Measurements from ENCODE around the gene ATP6V0B. TPM values are rescaled to one million over a fixed set of nuclear protein-coding genes. Genes with fewer than 3 reads are reported as not detected.

The ATP6V0B gene
- total RNA-seq, 2 donors from 2014 or later, result 73.5 to 103 TPM

DNA sequence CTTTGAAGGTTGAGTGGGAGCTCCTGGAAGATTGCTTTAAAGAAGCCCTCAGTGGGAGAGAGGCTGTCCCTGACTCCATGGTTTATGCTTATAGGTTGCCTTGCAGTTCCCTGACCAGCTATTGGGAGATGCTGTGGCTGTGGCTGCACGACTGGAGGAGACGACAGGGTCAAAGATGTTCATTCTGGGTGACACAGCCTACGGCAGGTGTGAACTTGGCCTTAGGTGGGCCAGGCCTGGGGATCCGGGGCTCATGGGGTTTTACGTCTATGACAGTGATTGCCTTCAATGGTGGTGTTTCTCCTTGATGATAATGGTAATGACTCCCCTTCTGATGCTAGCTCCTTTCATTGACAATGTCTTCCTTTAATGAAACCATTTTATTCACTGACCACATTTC is 4.3 kb upstream of the ATP6V0B start:
- Histone ChIP-seq H3K4me1 (peaks cover 28% of the 10 kb centered on the region), H3K27ac (no peak overlapping the region), H3K9me3 (no peaks in the 10 kb centered on the region), H3K4me3 (peak overlapping the region; percentile 21 to 94), H3K36me3 (replicated peaks in 1 of 2; ENCODE audit: insufficient read depth in 1 of 2, low read depth in 2 of 2) (no peaks in the 10 kb centered on the region), H3K27me3 (no peaks in the 10 kb centered on the region)
- 29 to 47% methylated on average over 5 of the region's 5 CpGs for WGBS, 2 donors
- TF ChIP-seq, protein P1, sequence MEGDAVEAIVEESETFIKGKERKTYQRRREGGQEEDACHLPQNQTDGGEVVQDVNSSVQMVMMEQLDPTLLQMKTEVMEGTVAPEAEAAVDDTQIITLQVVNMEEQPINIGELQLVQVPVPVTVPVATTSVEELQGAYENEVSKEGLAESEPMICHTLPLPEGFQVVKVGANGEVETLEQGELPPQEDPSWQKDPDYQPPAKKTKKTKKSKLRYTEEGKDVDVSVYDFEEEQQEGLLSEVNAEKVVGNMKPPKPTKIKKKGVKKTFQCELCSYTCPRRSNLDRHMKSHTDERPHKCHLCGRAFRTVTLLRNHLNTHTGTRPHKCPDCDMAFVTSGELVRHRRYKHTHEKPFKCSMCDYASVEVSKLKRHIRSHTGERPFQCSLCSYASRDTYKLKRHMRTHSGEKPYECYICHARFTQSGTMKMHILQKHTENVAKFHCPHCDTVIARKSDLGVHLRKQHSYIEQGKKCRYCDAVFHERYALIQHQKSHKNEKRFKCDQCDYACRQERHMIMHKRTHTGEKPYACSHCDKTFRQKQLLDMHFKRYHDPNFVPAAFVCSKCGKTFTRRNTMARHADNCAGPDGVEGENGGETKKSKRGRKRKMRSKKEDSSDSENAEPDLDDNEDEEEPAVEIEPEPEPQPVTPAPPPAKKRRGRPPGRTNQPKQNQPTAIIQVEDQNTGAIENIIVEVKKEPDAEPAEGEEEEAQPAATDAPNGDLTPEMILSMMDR (IDR thresholded peaks at IDR 0.05), result no peak
- TF ChIP-seq POLR2A (IDR thresholded peaks at IDR 0.05), result no peak
- DNase-seq, result no peak
- intact Hi-C loops (cut with DNase I), result no loop called here
- ATAC-seq, result no peak

DNA sequence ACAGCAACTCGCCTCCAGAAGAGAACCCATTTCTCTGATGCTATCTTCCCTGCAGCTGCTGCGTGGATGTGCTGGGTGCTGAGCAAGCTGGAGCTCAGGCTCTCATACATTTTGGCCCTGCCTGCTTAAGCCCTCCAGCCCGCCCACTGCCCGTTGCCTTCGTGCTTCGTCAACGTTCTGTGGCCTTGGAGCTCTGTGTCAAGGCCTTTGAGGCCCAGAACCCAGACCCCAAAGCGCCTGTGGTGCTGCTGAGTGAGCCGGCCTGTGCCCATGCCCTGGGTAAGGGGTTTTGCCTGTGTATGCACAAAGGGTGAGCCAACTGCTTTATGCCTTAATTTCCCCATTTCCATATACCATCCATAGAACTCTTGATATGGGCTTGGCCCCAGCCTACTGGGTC is 3.8 kb upstream of the ATP6V0B start:
- DNase-seq (no peak), ATAC-seq (no peak)
- Histone ChIP-seq H3K27me3 (no peaks in the 10 kb centered on the region), H3K4me3 (no peak overlapping the region), H3K27ac (no peak overlapping the region), H3K9me3 (no peaks in the 10 kb centered on the region), H3K36me3 (replicated peaks in 1 of 2; ENCODE audit: insufficient read depth in 1 of 2, low read depth in 2 of 2) (no peaks in the 10 kb centered on the region), H3K4me1 (peaks cover 32% of the 10 kb centered on the region)
- 57 to 63% methylated on average over 8 to 9 of the region's 9 CpGs for WGBS, 2 donors
- intact Hi-C loops (cut with DNase I), result no loop called here
- no peak for TF ChIP-seq POLR2A (IDR thresholded peaks at IDR 0.05)
- TF ChIP-seq, protein P1 (IDR thresholded peaks at IDR 0.05), result no peak

DNA sequence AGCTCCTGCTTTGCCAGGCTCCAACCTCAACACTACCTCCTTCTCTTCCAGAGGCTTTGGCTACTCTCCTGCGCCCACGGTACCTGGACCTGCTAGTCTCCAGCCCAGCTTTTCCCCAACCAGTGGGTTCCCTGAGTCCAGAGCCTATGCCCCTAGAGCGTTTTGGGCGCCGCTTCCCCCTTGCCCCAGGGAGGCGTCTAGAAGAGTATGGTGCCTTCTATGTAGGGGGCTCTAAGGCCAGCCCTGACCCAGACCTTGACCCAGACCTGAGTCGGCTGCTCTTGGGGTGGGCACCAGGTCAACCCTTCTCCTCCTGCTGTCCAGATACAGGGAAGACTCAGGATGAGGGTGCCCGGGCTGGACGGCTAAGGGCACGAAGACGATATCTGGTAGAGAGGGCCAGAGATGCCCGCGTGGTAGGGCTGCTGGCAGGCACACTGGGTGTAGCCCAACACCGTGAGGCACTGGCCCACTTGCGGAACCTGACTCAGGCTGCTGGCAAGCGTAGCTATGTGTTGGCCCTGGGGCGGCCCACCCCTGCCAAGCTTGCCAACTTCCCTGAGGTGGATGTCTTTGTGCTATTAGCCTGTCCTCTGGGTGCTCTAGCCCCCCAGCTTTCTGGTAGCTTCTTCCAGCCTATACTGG is 3.3 kb upstream of the ATP6V0B start:
- DNase-seq, result no peak

DNA sequence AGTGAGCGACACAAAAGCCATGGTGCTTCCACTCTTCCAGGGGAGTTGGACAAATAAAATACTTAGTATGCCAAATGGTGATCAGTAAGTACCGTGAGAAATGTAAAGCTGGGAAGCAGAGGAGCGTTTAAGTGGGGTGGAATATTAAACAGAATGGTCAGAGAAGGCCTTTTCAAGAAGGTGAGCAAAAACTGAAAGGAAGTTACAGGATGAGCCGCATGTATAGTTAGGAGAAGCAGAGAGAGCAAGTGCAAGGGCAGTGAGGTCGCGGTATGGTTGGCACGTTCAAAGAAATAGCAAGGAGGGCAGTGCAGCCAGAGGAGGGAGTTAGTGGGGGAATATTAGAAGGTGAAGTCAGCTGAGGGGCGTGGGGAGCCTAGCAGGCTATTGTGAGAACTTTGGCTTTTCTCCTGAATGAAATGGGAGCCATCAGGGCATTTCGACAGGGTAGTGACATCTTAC is 748 bp upstream of the ATP6V0B start:
- Histone ChIP-seq H3K27me3 (no peaks in the 10 kb centered on the region), H3K27ac (peak overlapping the region; percentile 88 to 98 (median 94)), H3K36me3 (replicated peaks in 1 of 2; ENCODE audit: insufficient read depth in 1 of 2, low read depth in 2 of 2) (peaks cover 0 to 4% of the 10 kb centered on the region in 2 donors), H3K4me1 (peaks cover 61% of the 10 kb centered on the region), H3K9me3 (no peaks in the 10 kb centered on the region), H3K4me3 (peak overlapping the region; percentile 22 to 90)
- 22 to 23% methylated on average over 9 of the region's 9 CpGs for WGBS, 2 donors
- intact Hi-C loops (cut with DNase I), result no loop called here
- DNase-seq (no peak), ATAC-seq (no peak)
- TF ChIP-seq POLR2A (IDR thresholded peaks at IDR 0.05), result no peak
- TF ChIP-seq, protein P1 (IDR thresholded peaks at IDR 0.05), result no peak

More for the DNA sequence above, 3.3 kb upstream of the ATP6V0B start:
- no peaks in the 10 kb centered on the region for H3K9me3 ChIP-seq
- no peak for TF ChIP-seq POLR2A (IDR thresholded peaks at IDR 0.05)
- TF ChIP-seq, protein P1 (IDR thresholded peaks at IDR 0.05), result no peak
- intact Hi-C loops (cut with DNase I), result no loop called here
- 92 to 93% methylated on average over 11 to 17 of the region's 17 CpGs for WGBS, 2 donors
- H3K27me3 ChIP-seq, result no peaks in the 10 kb centered on the region
- peaks cover 37% of the 10 kb centered on the region for H3K4me1 ChIP-seq
- no peak overlapping the region for H3K4me3 ChIP-seq
- no peak for ATAC-seq
- H3K36me3 ChIP-seq (replicated peaks in 1 of 2; ENCODE audit: insufficient read depth in 1 of 2, low read depth in 2 of 2), result no peaks in the 10 kb centered on the region
- H3K27ac ChIP-seq, result no peak overlapping the region

Data from body of pancreas (tissue), 4 donors.